MM.1S (cell line): ENCODE results near the gene CEP85L.

Experiments used
- CTCF ChIP-seq: fragments of 300-600 bp; sonication (generic); IDR thresholded peaks from 2 replicates; pipeline ENCODE4 v1.5.1; 2016; ENCODE audit warnings: antibody characterized with exemption, low read length, mixed read lengths
- EZH2 ChIP-seq: fragments of 300-600 bp; sonication (generic); optimal IDR thresholded peaks from 2 replicates; pipeline ENCODE3; 2017; ENCODE audit warnings: low read depth, mild to moderate bottlenecking, antibody characterized with exemption, low read length, mixed read lengths

DNA sequence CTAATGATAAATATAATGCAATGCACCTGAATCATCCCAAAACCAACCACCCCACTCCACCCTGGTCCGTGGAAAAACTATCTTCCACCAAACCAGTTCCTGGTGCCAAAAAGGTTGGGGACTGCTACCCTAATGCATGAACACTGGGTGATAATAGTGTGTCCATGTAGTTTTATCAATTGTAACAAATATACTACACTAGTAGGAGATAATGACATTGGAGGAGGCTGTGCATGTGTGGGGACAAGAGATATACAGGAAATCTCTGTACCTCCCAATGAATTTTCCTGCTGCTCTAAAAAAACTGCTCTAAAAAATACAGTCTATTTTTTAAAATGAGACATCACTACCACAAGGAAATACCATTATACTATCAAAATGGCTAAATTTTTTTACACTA is 20.5 kb downstream of the CEP85L start:
- TF ChIP-seq EZH2 (no peak), CTCF (no peak)
